T follicular helper cell (primary cell): ENCODE measurements around the gene CYP1B1.

Experiments
- DNase-seq: peaks from one replicate; pipeline ENCODE4 v3.0.0-alpha.2; 2020; ENCODE audit warnings: low read depth

CYP1B1 gene

DNA sequence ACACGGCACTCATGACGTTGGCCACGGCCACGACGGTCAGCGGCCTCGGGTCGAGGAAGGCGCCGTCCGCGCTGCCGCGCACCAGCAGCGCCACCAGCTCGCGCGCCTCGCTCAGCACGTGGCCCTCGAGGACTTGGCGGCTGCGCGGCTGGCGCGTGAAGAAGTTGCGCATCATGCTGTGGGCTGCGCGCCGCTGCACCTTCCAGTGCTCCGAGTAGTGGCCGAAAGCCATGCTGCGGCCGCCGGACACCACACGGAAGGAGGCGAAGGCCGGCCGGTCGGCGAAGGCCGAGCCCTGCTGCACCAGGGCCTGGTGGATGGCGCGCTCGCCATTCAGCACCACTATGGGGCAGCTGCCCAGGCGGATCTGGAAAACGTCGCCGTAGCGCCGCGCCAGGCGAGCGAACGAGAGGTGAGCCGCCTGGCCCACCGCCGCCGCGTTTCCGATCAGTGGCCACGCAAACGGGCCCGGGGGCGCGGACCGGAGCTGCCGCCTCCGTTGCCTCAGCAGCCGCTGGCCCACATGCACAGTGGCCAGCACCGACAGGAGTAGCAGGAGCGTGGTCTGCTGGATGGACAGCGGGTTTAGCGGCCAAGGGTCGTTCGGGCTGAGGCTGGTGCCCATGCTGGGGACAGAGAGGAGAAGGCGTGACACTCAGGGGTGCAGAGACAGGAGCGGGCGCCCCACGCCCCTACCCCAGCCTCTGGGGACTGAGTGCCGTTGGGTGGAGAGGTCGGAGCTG is 1.0 kb downstream of the CYP1B1 start:
- DNase-seq: no peak

DNA sequence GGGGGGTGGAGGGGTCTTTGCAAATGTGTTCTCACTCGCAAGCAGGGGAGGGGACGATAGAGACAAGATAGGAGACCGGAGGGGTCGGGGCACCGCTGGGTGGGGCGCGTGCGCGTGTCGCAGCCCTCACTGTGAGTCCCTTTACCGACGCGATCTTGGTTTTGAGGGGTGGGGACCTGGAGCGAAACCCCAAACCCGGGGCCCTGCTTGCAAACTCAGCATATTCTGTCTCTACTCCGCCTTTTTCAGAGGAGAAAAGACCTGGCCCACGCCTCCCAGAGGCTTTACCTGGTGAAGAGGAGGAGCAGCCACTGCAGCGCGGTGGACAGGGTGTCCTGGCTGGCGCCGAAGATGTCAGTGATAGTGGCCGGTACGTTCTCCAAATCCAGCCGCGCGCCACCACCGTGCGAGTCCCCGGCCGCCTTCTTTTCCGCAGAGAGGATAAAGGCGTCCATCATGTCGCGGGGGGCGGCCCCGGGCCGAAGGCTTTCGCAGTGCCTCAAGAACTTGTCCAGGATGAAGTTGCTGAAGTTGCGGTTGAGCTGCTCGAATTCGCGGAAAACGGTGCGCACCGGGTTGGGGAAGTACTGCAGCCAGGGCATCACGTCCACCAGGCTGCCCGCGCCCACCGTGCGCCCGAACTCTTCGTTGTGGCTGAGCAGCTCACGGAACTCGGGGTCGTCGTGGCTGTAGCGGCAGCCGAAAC is 1.7 kb downstream of the CYP1B1 start:
- DNase-seq: no peak

DNA sequence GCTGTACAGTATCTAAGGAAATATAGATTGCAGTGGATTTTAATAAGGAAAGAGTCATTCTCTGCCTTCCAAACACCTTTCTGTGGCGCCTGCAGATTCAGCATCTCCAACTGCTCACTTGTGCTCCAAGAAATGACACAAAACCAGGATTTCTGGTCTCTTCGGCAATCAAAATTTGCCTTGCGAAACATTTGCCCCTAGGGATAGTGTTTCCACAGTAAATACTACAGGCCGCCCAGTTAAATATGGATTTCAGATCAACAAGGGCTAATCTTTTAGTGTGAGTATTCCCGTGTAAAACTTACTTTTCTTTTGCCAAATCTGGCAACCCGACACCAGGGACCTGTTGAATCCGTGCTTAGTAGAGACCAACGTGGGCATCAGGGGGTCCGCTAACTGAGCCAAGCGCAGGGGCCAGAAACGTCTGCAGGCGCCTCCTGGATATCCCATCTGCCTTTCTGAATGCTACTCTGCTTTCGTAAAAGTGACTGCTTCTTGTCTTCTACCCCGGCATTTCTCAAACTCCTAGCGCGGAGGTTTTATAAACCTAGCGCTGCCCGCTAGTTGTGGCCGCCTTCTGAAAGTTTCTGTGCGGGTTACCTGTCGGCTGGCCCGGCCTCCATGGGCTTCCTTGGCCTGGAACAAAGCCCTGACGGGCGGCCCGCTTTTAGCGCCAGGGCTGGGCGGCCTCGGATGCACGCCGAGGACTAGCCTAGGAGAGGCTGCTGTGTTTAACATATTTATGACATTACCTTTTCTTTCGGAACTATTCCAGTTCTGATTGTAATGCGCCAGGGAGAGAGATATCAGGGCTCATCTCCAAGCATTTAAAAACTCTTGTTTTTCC is 2.5 kb downstream of the CYP1B1 start:
- no peak for DNase-seq

DNA sequence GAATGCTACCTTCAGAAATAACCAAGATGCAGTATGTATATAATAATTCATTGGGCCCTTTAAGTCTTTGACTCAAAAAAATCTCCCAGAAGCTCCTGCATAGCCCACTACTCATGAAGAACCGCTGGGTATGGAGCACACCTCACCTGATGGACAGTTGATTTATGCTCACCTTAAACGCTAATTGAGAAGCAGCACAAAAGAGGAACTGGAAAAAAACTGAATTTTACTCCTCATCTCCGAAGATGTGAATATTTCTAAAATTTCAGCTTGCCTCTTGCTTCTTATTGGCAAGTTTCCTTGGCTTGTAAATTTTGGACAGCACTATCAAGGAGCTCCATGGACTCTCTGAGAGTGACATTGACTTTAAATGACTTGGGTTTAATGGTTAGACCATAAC is 5.5 kb downstream of the CYP1B1 start:
- DNase-seq: no peak

DNA sequence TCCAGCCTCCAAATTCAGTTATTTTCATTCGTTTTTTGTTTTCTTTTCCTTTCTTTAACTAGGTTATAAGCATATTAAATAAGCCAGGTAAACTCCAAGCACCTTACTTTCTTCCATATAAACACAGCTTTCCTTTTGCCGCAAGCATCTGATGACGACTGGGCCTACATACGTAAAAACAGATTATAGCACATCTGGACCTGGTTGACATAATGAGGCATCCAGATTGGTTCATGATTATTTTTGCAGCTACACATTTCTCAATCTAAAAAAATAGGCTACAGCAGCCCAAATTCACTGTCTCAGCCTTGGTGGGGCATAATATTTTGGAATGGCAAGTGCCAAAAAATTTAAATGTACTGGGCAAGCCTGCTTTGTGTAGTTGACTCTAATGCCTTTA is 7.7 kb downstream of the CYP1B1 start:
- no peak for DNase-seq

DNA sequence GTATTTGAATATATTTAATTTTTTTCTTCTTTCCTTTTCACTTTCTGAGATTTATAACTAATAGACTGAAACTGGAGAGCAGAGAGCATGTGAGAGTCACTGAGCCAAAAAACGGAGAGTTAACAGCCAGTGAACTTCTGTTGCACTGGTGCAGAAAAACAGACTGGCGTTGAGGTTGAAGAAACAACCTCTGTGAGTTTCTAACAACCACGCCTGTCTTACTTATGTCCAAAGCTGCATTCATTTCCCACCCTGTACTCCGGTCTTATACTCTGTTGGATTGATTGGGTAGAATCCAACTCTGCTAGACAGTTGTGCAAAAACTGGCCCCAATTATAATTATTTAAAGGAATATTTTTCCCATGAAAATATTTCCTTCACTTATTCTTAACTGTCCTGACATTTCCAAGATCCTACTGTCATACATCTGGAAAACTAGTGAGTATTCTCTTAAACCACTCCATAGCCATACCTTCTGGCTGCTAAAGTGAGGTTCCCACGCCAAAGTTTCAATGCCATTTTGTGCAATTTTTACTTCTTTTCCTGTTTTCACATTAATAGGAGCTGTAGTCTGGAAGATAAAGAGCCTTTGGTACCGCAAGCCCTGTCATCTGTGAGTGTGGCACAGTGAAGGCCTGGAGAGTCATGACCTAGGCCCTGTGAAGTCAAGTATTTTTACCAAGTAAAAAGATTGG is 9.4 kb downstream of the CYP1B1 start:
- DNase-seq: no peak

DNA sequence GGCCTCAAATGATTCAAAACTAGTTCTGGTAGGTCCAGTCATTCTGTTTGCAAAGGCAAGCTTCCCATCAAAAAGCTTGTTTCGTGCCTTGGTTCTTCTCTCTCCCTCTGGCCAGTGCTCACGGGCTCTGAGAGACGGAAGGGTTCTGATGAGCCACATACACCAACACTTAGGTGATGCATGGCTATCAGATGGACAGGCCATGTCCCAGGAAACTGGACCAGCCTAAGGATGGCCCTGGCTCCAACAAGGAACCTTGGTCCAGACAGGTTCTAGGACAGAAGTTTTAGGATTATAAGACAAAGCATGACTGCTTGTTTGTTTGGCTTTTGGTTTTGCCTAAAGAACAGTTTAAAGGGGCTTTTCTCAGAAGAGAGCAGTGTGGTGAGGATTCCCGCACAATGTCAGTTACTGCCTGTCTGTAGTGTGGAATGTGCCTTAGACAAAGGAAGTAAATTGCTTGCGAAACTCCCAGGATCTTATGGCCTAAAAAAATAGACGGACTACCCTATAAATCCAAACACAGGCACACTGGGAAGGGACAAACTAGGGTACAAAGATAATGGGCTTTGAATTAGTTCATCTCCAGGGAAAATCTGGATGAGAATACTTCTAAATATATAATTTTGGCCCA is 10.3 kb downstream of the CYP1B1 start:
- no peak for DNase-seq

DNA sequence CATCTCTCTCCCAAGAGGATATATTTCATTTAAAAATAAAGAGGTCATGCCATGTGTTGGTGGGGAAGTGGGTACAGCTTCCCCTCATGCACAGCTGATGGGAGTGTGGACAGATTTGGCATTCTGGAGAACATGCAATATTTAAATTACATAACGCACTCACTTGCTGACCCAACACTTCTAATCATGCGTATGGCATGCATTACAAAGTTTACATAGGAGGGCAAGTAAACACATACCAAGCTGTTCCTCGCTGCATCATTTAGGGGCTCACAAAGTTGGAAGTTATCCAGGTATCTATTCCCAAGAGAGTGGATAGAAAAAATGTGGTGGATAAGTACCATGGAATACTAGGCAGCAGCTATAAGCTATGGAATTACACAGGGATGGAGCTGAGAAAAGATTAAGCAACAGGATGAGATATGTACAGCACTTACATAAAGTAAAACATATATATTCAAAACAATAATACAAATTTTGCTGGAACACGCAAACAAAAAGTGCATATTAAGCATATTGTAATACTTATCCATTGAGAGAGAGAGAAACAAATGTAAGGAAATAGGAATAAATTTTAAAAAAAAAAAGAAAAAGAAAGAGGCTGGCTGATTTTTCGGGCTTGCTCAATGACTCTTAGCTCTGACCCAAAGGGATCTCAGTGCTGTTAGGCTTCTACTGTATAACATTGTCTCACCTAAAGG is 11.0 kb downstream of the CYP1B1 start:
- no peak for DNase-seq

DNA sequence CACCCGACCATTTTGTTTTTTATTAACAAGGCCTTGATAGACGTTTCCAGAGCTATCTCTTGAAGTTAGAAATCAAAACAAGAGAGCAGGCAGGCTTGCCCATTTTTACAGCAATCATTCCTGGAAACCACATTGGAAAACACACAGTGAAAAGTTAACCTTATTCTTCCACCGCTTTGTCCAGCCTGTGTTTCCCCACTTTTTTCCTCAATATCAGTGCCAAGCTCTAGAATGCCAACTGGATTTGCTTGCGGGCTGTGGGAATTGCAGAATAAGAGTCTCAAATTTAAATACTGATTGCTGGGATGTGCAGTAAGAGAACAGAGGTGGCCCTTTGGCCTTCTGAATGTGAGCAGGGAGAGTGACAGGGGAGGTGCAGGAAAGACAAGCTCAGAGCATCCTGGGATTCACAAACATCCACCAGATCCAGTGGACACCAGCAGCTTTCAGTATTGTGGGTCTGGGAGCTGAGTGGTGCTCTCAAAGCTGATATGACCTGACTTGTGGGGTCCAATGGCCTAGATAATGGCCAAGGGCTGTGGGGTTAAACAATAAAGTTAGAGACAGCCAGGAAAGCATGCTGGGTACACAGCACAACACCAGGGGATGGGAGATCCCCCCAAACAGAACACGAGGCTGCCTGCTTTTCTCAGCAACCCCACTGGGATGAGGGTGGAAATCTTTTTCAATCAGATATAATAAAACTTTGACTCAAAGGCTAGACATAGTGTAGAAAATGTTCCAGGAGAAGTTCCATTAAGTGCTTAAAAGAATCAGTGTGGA is 15.5 kb downstream of the CYP1B1 start:
- DNase-seq: no peak

DNA sequence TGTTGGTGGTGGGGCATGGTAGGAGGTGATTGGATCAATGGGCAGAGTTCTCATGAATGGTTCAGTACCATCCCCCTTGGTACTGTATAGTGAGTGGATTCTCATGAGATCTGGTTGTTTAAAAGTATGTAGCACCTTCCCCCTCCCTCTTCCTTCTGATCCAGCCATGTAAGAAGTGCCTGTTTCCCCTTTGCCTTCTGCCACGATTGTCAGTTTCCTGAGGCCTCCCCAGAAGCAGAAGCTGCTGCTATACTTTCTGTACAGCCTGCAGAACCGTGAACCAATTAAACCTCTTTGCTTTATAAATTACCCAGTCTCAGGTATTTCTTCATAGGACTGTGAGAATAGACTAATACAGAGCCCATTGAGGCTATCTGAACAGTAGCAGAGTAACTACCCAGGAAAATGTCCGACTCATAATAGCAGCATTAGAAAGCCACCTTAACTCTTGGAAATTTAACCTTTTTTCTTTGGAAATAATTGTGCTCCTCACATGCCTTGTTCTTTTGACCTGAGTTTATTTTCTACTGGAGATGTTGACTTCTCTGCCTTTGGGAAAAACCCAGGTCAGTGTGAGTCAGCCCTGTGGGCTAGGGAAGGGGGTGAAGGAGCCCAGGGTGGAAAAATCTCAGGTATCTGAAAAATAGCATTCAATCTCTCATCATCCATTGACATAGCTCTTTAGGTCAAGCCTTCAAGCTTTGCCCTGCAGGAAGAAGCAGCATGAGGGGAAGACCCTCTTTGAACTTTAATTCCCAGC is 18.1 kb downstream of the CYP1B1 start:
- DNase-seq: no peak

DNA sequence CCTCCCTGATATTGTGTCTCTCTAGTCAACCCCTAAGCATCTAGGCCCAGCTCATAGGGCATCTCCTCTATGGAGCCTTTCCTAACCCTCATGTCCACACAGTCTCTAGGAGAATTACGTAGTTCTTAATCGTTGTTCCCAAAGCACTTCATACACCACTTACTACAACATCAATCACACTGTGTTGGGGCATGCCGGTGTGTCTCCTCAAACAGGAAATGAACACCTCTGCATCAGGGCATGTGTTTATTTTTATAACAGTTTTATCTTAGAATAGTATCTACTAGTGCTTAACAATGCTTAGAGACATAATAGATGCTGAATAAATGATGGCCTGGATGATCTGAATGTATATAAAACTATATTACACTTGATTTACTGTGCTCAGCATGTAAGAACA is 19.7 kb downstream of the CYP1B1 start:
- DNase-seq: no peak

DNA sequence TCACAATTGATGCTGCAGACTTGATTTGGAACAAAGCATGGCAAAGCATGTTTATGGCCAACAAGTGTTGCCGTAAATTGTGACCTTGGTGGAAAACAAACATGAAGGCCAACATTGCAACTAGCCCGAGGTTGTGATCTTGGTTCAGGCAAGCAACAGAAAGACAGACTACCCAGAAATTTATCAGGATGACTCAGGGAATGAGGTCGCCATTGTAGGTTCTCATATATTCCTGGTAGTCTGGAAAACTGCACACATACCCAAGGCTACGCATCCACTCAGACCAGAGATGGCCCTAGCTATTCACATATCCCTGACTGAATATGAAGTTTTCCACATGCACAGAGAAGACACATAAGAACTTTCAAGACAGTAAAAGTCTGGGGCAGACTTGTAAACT is 30.1 kb downstream of the CYP1B1 start:
- DNase-seq: no peak

DNA sequence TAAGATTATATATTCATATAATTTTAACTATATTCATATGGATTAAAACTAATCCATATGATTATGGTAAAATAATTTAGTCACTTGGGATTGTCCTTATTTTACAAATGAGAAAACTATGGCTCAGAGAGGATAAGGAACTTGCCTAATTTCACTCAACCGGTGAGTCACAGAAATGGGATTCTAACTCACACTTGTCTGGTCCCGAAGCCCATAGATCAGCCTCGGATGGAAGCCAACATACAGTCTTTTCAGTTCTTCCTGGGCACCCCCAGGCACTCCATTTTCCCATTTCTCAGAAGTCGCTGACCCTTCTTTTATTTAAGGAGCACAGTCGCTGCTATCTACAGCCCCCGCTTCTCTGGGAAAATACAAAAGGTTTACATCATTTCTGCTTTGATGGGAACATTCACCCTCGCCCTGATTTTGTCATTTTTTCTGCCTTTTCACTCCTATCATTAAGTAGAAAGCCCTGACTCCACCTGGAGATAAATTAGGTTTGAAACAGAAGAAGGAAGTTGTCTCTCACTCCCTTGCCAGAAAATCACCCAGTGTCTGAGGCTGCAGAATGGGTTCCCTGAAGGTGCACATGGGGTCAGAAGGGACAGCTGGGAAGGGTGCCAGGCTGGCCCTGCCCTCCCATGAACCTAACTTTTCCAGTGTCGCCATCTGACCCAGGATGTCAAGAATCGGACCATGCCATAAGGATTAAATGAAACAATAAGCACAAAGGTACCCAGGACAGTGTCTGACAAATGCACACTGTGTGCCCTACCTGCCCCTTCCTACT is 36.6 kb downstream of the CYP1B1 start:
- DNase-seq: no peak

DNA sequence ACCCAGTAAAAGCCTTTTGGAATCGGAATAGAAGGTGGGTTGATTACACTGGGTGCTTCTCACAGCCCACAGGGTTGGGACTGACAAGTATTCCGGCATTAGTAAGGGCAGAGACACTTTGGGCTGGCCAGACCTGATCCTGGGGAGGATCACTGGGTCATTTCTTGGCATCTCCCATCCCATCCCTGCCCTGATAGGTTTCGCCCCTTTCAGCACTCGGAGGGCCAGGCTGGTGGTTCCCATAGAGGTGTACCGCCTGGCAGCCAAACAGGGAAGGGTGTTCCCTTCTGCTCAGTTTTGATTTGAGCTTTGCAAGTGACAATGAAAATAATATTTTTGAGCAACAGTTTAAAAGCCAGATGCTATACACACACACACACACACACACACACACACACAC is 37.3 kb downstream of the CYP1B1 start:
- DNase-seq: no peak

DNA sequence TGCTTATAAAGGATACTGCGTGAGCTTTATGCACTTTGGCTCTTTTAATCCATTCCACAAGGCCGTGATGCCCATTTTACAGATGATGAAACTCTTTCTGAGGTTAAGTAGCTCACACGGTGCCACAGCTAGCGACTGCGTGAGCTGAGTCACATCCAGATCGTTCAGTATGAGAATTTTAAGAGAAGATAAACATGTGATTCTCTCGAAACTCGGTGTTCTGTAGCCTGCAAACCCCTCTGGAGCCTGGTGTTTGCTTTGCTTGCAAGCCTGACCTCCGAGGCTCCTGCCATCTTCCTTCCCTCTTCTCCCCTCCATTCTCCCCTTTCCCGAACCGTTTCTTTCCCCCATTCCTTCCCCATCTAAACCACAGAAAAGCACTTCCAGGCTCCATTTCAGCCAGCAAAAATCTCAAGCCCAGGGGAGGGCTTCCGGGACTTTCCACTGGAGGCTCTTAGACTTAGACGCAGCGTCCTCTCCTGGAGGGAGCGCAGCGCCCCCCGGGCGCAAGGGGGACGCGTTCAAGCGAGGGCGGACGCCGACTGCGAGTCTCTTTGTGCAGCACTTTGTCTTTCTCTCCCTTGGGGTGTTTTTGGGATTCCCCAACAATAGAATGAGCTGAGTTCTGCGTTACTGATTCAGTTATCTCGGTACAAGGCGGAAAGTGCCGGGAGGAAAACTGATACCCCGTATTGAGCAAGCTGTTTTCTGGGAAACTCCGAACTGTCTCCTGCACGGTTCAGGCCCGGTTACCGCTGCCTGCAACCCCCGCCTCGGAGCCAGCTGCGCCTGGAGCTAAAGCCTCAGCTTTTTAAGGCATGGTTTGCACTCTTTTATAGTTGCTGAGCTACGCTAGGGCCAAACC is 38.0 kb downstream of the CYP1B1 start:
- no peak for DNase-seq

DNA sequence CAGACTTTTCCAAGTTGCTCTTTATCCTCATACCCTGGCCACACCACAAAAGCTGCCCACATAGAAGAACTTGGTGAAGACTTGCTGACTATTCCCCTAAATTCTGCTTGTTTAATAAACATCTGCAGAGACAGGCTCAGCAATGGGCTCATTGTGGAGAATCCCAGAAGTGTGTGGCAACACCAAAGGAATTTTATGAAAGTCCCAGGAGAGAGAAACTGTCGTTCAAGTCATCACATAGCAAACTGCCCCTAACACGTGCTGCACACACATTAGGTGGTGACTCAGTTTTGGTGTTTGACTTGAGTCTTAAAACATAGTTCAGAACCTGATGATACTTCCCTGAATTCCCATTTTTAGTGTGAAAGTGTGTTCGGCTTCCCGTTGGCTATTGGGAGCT is 38.6 kb downstream of the CYP1B1 start:
- no peak for DNase-seq

DNA sequence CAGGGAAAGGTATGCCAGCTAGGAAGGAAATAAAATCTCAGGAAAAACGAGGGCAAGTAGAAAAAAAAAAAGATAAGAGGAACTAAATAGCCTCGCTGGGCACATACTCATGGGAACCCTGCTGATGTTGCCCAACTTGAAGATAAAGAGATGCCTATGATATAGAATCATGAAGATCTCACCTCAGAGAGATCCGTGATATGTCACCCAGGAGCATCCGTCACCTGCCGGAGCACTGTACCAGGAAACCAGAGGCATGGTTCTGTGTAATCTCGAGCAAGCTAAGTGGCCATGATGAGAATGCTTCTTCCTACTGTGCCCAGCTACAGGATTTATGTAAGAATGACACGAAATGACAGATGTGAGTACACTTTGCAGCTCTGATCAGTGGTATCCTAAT is 40.0 kb downstream of the CYP1B1 start:
- no peak for DNase-seq

DNA sequence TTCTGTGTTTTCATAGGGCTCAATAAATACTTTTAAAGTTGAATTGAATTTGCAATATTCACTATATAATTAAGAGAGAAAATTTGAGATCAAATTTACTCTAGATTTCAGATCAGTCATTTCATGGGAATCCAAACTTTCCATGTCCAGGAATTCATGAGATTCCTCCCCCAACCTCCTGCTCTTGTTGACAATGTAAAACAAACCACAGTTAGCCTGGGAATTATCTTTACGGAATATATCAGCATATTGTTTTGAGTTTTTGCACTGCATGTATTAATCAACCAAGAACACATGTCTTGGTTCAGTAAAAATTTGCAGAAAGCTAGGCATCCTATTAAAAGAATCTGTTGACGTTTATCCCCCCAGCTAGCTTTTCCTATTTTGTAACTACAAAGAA is 42.3 kb downstream of the CYP1B1 start:
- no peak for DNase-seq
